Measurements from ENCODE around the gene FARS2.

FARS2 gene

DNA sequence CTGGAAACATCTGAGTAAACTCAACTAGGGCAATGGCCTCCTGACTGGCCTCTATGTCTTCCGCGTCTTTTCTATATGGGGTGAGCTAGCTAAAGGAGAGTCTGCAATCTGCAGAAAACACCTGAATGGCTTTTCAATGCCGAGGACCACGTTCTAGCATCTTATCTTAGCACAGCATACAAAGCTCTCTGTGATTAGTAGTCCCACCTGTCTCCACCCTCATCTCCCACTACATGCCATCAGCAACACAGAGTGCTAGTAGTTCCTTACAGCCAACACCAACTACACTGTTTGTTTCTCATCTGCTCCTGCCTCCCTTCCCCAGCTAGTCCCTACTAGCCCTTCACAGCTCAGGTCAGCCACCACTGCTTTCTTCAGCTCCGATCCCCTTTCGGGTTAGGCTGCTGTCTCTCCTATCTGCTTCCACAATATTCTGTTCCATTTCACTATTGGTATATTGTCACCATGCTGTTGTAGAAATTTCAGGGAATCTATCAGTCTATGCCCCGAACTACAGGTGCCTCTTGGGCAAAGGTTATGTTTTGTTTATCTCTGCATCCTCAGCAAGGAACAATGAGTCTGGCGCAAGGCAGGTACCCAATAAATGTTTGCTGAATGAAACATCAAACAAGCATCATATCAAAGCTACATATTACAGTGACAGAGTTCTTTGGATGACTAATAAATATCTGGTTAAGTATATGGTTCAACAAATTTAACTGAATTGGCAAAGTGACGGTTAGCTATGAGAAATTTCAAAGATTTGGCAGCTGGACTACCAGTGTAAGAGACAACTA is 12.8 kb upstream of the FARS2 start:
- TF ChIP-seq CTCF (IDR thresholded peaks at IDR 0.05; ENCODE audit: low read length, missing control alignments): no peak
- no peak for DNase-seq (ENCODE audit: low read depth)
- no peak overlapping the region for H3K4me3 ChIP-seq (replicated peaks; ENCODE audit: low read depth, low read length)

DNA sequence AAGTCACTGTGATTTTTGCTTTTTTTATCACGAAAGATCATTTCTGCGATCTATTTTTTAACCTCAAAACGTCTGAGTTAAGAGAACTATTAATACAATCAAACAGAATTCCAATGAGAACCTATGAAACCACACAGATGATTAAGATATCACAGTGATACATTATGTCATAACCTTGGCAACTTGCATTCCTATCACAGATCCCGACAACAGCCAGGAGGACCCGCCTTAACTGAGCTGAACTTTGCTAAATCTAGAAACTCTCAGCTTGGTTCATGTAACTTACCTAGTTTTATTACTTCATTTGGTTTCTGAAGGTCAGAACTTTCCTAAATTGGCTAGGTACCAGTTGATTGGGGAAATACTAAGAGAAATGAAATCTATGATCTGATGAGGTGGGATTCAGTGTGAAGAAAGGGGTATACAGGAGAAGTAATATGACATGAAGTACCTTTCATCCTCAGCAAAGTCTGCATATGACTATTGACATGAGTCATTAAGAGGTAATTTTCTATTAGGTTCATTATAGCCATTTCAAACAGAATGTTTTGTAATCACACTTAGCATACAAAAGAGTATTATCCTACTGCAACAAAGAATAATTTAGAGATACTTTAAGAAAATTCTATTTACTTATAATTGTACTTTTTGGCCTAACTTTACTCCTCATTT is 11.7 kb upstream of the FARS2 start:
- TF ChIP-seq CTCF (IDR thresholded peaks at IDR 0.05; ENCODE audit: low read length, missing control alignments): no peak
- H3K4me3 ChIP-seq (replicated peaks; ENCODE audit: low read depth, low read length): no peak overlapping the region
- no peak for DNase-seq (ENCODE audit: low read depth)

GRCh38 chr6:5250451-5250850 is 10.9 kb upstream of the FARS2 start:
- no peak for DNase-seq (ENCODE audit: low read depth)
- H3K4me3 ChIP-seq (replicated peaks; ENCODE audit: low read depth, low read length): no peak overlapping the region
- no peak for TF ChIP-seq CTCF (IDR thresholded peaks at IDR 0.05; ENCODE audit: low read length, missing control alignments)

GRCh38 chr6:5250911-5251310 is 10.4 kb upstream of the FARS2 start:
- no peak overlapping the region for H3K4me3 ChIP-seq (replicated peaks; ENCODE audit: low read depth, low read length)
- no peak for TF ChIP-seq CTCF (IDR thresholded peaks at IDR 0.05; ENCODE audit: low read length, missing control alignments)
- DNase-seq (ENCODE audit: low read depth): no peak

- TF ChIP-seq CTCF (IDR thresholded peaks at IDR 0.05; ENCODE audit: low read length, missing control alignments): no peak
- H3K4me3 ChIP-seq (replicated peaks; ENCODE audit: low read depth, low read length): no peak overlapping the region
- no peak for DNase-seq (ENCODE audit: low read depth)
Measured at GRCh38 chr6:5256952-5257351, 4.4 kb upstream of the FARS2 start.

- no peak for DNase-seq (ENCODE audit: low read depth)
- TF ChIP-seq CTCF (IDR thresholded peaks at IDR 0.05; ENCODE audit: low read length, missing control alignments): no peak
- H3K4me3 ChIP-seq (replicated peaks; ENCODE audit: low read depth, low read length): no peak overlapping the region
Measured at GRCh38 chr6:5257400-5257799, 3.9 kb upstream of the FARS2 start.

Data from fibroblast of pulmonary artery (primary cell).